Measurements from ENCODE around the gene CCNC.

CCNC gene

DNA sequence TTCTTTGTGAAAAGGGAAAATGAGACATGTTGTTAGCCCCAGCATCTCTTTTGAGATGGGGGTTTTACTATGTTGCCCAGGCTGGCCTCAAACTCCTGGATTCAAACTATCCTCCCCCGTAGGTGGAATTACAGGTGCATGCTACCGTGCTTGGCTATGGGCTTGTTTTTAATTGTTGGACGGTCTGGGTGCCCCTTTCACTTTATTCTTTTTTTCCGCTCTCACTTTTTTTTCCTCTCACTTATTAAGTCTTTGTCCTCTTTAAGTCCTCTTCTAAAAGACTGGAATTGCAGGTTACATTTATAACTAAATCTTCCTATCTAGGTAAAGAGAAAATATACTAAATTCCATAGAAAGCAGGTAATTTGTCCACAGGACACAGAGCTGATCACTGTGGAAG lies 19.3 kb upstream of the CCNC start:
- TF ChIP-seq, protein P1, sequence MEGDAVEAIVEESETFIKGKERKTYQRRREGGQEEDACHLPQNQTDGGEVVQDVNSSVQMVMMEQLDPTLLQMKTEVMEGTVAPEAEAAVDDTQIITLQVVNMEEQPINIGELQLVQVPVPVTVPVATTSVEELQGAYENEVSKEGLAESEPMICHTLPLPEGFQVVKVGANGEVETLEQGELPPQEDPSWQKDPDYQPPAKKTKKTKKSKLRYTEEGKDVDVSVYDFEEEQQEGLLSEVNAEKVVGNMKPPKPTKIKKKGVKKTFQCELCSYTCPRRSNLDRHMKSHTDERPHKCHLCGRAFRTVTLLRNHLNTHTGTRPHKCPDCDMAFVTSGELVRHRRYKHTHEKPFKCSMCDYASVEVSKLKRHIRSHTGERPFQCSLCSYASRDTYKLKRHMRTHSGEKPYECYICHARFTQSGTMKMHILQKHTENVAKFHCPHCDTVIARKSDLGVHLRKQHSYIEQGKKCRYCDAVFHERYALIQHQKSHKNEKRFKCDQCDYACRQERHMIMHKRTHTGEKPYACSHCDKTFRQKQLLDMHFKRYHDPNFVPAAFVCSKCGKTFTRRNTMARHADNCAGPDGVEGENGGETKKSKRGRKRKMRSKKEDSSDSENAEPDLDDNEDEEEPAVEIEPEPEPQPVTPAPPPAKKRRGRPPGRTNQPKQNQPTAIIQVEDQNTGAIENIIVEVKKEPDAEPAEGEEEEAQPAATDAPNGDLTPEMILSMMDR (IDR thresholded peaks at IDR 0.05; ENCODE audit: low read depth, low read length), result no peak
- DNase-seq (ENCODE audit: extremely low read depth, low read depth), result no peak

DNA sequence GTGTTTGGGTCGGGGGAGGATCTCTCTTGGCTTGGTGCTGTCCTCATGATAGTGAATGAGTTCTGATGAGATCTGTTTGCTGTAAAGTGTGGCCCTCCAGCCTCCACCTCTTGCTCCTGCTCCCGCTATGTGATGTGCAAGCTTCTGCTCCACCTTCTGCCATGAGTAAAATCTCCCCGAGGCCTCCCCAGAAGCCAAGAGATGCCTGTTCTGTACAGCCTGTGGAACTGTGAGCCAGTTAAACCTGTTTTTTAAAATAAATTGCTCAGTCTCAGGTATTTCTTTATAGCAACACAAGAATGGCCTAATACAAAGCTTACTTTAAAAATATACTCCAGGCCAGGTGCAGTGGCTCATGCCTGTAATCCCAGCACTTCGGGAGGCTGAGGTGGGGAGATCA lies 11.3 kb upstream of the CCNC start:
- no peak for DNase-seq (ENCODE audit: extremely low read depth, low read depth)
- TF ChIP-seq, protein P1 (IDR thresholded peaks at IDR 0.05; ENCODE audit: low read depth, low read length), result no peak

DNA sequence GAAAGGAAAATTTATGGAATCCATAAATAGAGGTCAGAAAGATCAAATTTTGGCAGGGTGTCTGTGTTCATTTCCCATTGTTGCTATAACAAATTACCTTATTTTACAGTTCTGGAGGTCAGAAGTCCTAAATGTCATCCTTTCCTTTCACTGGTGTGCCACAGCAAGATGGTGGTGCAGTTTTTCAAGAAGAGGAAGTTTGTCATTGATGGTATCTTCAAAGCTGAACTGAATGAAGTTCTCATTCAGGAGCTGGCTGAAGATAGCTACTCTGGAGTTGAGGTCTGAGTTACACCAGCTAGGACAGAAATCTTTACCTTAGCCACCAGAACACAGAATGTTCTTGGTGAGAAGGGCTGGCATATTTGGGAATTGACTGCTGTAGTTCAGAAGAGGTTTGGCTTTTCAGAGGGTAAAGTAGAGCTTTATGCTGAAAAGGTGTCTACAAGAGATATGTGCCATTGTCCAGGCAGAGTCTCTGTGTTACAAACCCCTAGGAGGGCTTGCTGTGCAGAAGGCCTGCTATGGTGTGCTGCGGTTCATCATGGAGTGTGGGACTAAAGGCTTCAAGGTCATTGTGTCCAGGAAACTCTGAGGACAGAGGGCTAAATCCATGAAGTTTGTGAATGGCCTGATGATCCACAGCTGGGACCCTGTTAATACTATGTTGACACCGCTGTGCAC lies 7.2 kb upstream of the CCNC start:
- TF ChIP-seq, protein P1 (IDR thresholded peaks at IDR 0.05; ENCODE audit: low read depth, low read length), result no peak
- DNase-seq (ENCODE audit: extremely low read depth, low read depth), result no peak

DNA sequence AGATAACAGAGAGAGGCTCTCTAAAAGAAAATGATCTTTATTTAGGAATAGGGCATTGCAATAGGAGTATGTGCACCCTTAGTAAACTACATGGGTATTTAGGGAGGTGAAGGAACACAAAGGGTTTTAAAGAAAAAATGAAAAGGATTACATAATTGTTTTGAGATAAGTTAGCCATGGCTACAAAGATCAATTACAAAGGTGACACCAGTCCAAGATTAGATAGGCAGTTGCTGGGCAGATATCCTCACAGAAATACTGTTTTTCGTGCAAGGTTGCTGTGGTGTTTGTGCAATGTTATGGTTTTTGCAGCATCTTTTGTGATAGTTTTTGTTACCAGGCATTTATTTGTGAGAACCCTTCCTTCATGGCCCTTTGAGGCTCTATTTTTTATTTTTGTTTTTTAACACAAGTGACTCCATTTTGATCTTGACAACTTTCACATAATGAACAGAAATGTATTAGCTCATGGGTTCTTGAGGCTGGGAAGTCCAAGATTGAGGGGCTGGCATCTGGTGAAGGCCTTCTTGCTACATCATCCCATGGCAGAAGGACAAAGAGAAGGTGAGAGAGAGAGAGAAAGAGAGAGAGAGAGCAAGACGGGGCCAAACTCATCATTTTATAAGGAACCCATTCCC lies 5.6 kb upstream of the CCNC start:
- TF ChIP-seq, protein P1 (IDR thresholded peaks at IDR 0.05; ENCODE audit: low read depth, low read length), result no peak
- no peak for DNase-seq (ENCODE audit: extremely low read depth, low read depth)

DNA sequence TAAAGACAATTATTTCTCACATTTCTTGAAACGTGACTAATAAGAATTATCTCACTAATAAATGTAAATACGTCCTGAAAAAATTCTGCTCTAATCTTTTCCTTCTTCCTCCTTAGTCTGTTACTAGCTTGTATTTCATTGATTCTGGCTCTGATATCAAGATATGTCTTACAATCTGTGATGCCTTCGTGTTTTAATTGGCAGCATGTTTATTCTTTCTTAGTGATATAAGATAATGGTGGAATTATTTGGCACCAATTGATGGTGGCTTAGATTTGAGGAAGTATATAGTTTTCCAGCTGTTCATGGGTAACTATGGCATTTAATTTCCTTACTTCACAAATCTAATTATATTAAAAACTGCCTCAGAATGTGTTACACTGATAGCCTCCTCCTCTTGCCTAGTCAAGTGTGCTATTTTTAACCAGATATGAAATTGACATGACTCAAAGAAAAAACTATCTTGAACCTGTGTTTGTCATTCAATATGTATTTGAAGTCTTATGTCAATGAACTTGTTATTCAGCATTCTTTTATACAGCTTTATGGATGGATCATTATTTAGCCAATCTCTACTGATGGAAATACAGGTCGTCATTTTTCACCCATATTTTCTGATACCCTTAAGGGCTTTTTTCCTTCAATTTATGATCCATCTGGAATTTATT lies 5.3 kb downstream of the CCNC start:
- DNase-seq (ENCODE audit: extremely low read depth, low read depth), result no peak
- TF ChIP-seq, protein P1 (IDR thresholded peaks at IDR 0.05; ENCODE audit: low read depth, low read length), result no peak

DNA sequence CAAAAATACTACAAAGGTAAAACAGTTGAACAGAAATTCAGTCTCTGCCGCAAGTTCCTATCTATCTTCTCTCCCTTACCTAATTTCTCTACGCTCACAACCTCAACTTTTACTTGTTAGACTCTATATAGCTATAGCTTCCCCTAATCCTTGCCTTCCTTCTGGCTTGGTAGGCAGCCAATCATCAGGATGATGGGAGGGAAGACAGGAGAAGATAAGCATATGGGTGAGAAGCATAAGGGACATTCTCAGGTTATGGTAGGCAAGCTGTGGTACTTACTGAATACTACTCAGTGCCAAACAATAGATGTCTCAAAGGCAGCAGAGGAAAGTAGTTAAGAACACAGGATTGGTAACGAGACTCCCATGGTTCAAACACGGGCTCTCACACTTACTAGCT lies 7.8 kb downstream of the CCNC start:
- TF ChIP-seq, protein P1 (IDR thresholded peaks at IDR 0.05; ENCODE audit: low read depth, low read length), result no peak

DNA sequence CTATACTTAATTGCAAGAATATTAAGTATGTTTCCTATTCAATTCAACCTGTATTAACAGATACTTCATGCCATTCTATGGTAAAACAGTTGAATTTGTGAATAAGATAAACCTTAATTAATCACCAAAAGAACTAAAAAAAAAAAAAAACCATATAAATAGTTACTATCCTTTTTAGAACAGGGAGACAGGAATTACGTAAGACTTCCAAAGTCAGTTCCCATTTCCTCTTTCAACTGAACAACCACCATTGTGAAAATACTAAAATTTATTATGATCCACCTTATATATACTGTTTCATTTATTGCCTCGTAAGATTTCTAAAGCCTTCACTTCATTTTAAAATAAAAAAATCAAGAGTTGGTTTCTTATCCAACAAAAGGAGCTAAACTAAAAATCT lies 9.4 kb downstream of the CCNC start:
- TF ChIP-seq, protein P1 (IDR thresholded peaks at IDR 0.05; ENCODE audit: low read depth, low read length), result no peak
- DNase-seq (ENCODE audit: extremely low read depth, low read depth), result no peak

More for the DNA sequence above, 7.8 kb downstream of the CCNC start:
- DNase-seq (ENCODE audit: extremely low read depth, low read depth), result no peak
